ENCODE measurements around the gene SLC7A4.
A peak's percentile ranks its signal among the peaks of the same experiment; 100 is the strongest.

The SLC7A4 gene

DNA sequence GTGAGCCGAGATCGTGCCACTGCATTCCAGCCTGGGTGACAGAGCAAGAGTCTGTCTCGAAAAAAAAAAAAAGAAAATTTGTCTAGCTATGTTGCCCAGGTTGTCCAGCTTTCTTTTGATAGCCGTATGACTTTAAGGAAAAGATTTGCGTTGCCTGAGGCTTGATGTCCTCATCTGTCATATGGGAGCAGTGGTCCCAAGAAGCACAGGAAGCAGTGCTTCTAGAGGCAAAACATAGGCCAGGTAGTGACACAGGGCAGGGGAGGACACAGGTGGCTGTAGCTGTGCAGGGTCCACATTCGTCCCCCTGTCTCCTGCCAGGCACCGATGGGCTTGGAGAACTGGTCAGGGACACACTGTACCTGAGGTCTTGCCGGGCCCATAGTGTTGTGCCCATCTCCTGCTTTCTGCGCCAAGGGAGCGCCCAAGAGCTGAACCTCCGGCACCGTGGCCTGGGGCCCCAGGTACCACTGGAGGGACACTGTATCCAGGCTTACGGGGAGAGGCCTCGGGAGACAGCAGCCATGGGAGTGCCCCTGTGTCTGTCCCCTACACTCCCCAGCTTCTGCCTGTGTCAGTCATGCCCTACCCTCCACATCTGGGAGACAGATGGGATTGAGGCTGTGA lies 14.8 kb upstream of the SLC7A4 start:
- TF ChIP-seq, protein P1, sequence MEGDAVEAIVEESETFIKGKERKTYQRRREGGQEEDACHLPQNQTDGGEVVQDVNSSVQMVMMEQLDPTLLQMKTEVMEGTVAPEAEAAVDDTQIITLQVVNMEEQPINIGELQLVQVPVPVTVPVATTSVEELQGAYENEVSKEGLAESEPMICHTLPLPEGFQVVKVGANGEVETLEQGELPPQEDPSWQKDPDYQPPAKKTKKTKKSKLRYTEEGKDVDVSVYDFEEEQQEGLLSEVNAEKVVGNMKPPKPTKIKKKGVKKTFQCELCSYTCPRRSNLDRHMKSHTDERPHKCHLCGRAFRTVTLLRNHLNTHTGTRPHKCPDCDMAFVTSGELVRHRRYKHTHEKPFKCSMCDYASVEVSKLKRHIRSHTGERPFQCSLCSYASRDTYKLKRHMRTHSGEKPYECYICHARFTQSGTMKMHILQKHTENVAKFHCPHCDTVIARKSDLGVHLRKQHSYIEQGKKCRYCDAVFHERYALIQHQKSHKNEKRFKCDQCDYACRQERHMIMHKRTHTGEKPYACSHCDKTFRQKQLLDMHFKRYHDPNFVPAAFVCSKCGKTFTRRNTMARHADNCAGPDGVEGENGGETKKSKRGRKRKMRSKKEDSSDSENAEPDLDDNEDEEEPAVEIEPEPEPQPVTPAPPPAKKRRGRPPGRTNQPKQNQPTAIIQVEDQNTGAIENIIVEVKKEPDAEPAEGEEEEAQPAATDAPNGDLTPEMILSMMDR (IDR thresholded peaks at IDR 0.05; ENCODE audit: low read depth, low read length) = no peak
- H3K4me3 ChIP-seq (replicated peaks in 1 of 2; ENCODE audit: low read depth in 2 of 2, low read length in 2 of 2) = no peak overlapping the region
- no peak for DNase-seq (ENCODE audit: low read depth in 2 of 2)

DNA sequence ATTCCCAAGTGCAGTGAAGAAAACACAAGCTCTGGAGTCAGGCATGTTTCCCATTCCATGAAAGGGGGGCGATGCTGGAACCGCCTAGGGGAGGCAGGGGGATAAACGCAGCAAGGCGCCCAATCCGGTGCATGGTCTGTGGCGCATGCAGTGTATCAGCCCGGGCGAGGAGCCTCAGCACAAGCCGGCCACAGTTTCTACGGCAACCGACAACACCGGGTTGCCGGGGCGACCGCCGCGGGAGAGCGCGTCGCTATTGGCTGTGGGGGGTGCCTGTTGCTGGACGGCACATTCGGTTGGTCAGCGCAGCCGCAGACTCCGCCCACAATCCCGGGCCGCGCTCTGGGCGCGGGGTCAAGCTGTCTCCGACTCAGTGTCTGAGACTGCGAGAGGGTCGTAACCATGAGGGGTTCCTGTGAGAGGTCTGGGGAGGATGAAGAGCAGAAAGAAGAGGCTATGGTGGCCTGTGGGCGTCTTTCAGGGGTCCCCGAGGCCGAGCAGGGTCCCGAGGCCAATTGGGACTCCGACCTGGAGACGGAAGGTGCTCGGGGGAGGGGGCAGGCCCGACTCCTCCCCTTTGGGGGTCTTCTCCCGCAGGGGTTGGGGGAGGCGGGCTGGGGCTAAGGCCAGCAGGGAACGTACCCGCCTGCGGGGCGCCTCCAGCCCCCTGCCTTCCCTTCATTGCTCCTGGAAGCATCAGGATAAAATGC lies 13.4 kb upstream of the SLC7A4 start, which contains the start of gene LRRC74B:
LRRC74B (plus strand) TSS at position 362 of the 710 bp plus-strand sequence; CDS start at position 403, 41 bp downstream.
- TF ChIP-seq, protein P1 (IDR thresholded peaks at IDR 0.05; ENCODE audit: low read depth, low read length) = no peak
- DNase-seq (ENCODE audit: low read depth in 2 of 2) = peak; percentile 93 to 95
- H3K4me3 ChIP-seq (replicated peaks in 1 of 2; ENCODE audit: low read depth in 2 of 2, low read length in 2 of 2) = peak within 1 kb of the TSS; percentile 44 to 49

DNA sequence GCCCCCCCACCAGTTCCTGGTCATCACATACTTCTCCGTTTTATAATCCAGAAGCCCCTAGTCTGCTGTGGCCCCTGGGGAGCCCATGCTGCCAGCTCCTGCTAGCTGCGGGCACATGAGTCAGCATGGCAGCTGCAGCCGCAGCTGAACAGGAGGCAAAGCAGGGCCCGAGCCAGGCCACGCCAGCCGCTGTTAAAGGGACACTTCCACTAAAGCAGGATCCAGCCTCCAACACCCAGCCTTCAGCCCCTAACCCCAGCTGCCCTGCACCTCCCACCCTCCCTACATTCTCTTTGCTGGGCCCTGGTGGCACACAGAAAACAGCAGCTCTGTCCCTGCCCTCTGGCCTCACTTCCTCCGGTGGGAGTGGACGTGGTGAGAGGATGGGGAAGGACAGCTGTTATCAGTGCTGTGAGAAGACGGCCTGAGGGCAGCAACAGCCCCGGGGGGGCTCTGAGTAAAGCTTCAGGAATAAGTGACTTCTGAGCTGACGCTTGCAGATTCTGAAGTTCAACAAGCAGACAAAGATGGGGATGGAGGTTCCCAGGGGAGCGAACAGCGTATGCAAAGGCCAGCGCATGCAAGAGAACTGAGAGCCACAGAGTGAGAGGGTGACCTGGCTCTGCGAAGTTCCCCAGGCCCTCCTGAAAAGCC lies 12.7 kb upstream of the SLC7A4 start:
- peak; percentile 73 to 86 for DNase-seq (ENCODE audit: low read depth in 2 of 2)

DNA sequence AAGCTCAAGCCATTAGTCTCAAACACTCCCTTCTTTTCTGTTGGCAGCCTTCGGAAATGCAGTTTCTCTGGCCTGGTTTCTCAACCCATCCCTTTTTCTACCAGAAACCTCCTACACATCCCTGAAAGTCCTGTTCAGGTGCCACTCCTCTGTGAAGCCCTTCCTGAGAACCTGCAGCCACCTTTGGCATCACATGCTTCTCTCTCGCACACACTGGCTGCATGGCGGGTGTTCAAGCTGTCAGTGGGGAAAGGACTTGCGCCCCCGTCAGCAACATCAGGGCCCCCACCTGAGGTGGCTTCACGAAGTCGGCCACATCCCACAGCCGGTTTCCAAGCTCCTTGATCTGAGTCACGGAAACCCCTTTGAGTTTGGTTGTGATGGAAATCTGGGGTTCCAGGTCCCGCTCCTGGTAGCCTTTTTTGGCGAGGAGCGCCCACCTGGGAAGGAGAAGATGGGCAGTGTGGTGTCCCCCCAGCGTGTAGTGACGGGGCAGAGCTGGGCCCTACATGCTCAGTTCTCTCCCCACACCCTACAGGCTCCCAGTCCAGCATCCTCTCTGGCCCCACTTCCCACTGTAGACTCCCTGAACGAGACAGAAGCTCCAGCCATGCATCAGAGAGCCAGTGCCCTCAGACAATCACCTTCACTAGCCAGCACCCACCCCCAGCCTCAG lies 11.6 kb upstream of the SLC7A4 start:
- no peak for DNase-seq (ENCODE audit: low read depth in 2 of 2)
- no peak overlapping the region for H3K4me3 ChIP-seq (replicated peaks in 1 of 2; ENCODE audit: low read depth in 2 of 2, low read length in 2 of 2)
- TF ChIP-seq, protein P1 (IDR thresholded peaks at IDR 0.05; ENCODE audit: low read depth, low read length) = no peak

More for the DNA sequence above, 12.7 kb upstream of the SLC7A4 start:
- peak overlapping the region; percentile 19 to 49 for H3K4me3 ChIP-seq (replicated peaks in 1 of 2; ENCODE audit: low read depth in 2 of 2, low read length in 2 of 2)
- TF ChIP-seq, protein P1 (IDR thresholded peaks at IDR 0.05; ENCODE audit: low read depth, low read length) = no peak

DNA sequence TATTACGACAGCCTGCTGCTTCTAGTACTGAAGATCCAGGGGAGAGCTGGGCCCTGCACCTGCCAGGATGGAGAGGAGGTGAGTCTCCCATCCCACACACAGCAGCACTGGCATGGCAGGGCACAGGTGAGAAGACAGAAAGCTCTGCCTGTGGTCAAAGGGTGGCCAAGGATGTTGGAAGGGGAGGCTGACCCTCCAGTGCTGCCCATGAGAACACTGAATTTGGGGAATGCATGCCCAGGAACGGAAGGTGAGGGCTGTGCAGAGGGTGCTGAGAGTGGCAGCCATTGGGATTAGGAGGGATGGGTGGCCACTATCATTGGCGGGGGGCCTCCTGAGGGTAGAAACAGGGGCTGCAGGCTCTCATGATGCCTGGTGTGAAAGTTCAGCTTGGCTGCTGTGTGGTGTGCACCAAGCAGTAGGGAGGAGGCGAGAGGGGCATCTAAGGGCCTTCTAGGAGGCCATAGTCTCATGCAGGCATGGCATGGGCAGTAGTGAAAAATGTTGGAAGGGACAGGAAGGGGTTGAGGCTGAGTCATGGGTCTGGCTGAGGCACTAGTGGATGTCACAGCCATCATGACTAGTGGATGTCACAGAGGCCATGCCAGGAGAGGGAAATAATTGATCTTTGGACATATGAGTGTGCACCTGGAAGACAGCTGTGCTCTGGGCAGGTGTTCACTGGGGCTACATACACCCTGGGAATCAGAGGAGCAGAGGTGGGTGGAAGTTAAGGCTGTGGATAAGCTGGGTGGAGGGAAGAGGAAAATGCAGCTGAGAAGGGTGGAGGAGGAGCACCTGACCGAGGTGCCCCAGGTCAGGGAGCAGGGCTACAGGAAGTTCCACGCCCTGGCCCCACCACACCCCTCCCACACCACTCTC lies 10.9 kb upstream of the SLC7A4 start:
- no peak overlapping the region for H3K4me3 ChIP-seq (replicated peaks in 1 of 2; ENCODE audit: low read depth in 2 of 2, low read length in 2 of 2)

More for the DNA sequence above, 10.9 kb upstream of the SLC7A4 start:
- TF ChIP-seq, protein P1 (IDR thresholded peaks at IDR 0.05; ENCODE audit: low read depth, low read length) = no peak
- no peak for DNase-seq (ENCODE audit: low read depth in 2 of 2)
